GM10847 (cell line): ENCODE measurements around the gene EDC4.

ENCODE experiments used
- POLR2A ChIP-seq: IDR thresholded peaks from 2 replicates; pipeline ENCODE4 v1.6.1; 2011; ENCODE audit not compliant: insufficient read length; ENCODE audit errors: extremely low read depth

The EDC4 gene

DNA sequence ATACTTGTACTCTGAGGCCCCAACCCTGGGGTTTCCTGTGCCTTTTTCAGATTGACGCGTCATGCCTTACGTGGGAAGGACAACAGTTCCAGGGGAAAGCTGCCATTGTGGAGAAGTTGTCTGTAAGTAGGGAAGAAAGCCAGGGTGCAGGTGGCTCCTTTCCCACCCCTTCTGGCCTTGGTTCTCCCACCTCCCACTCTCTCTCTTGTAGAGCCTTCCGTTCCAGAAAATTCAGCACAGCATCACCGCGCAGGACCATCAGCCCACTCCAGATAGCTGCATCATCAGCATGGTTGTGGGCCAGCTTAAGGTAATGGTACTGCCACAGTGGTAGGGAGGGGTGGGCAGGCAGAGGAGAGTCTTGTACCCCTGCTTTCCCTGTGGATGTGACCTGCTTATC lies 4.6 kb upstream of the EDC4 start:
- no peak for TF ChIP-seq POLR2A

DNA sequence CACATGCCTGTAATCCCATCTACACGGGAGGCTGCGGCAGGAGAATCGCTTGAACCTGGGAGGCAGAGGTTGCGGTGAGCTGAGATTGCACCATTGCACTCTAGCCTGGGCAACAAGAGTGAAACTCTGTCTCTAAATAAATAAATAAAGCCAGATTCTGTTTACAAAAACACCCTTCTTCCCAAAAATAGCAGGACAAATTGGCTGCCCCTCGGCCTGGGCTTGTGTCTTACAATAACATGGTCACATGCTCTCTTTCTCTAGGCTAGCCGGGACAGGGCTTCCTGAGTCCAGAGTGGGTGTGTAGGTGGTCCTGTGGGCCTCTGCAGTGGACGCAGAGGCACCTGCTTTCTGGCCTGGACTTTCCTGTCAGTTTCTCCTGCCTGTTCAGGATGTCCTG lies 3.2 kb upstream of the EDC4 start:
- no peak for TF ChIP-seq POLR2A

GRCh38 chr16:67871256-67871655 lies 1.6 kb upstream of the EDC4 start:
- TF ChIP-seq POLR2A = no peak

GRCh38 chr16:67872131-67872630 lies 671 bp upstream of the EDC4 start:
- TF ChIP-seq POLR2A = no peak

GRCh38 chr16:67873435-67874370 lies 851 bp downstream of the EDC4 start:
- no peak for TF ChIP-seq POLR2A

DNA sequence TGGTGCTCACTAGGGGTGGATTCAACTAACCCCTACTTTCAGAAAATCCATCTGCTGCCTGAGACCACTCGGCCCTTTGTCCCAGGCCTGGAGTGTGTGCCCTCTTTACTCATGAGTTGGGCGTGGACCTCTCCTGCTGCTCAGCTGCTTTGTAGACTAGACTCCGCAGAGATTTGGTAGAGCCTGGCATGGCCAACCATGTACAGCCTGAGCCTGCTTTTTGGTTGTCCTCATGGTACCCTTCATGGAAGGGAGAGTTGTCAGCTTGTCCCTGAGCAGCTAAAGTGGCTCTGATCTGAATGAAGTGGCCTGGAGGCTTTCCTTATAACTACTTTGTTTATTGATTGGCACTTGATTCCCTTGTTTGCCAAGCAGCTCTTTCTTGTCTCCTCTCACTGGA lies 1.5 kb downstream of the EDC4 start:
- no peak for TF ChIP-seq POLR2A

DNA sequence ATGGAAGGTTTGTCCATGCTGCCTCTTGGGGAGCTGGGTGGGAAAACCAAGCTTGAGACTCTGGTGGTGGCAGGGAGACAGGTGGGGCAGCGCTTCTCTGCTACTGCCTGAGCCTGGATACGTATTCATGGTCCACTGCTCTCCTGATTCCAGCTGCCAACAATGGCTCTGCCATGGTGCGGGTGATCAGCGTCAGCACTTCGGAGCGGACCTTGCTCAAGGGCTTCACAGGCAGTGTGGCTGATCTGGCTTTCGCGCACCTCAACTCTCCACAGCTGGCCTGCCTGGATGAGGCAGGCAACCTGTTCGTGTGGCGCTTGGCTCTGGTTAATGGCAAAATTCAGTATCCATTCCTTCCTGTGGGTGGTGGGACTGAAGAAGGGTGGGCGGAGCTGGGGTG lies 4.2 kb downstream of the EDC4 start:
- no peak for TF ChIP-seq POLR2A

- no peak for TF ChIP-seq POLR2A
Observed at GRCh38 chr16:67878232-67878631, 5.4 kb downstream of the EDC4 start.

DNA sequence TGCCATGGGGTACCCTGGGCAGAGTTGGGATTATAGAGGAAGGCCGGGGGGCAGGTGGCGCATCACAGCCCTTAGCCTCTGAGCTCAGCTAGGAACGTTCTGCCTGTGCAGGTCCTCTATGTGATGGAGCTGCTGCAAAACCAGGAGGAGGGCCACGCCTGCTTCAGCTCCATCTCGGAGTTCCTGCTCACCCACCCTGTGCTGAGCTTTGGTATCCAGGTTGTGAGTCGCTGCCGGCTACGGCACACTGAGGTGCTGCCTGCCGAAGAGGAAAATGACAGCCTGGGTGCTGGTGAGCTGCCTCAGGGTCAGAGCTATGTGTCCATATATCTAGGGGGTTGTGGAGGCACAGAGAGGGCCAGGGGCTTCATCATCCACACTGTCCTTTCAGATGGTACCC lies 6.0 kb downstream of the EDC4 start:
- TF ChIP-seq POLR2A = no peak

DNA sequence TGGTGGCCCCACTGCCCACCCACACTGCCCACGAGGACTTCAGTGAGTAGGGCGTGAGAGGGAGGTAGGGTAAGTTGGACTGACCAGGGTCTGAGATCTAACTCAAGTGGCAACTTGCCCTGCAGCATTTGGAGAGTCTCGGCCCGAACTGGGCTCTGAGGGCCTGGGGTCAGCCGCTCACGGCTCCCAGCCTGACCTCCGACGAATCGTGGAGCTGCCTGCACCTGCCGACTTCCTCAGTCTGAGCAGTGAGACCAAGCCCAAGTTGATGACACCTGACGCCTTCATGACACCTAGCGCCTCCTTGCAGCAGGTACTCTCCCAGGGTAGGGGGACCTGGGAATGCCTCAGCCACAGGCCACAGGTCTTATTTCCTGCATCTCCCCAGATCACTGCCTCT lies 6.6 kb downstream of the EDC4 start:
- TF ChIP-seq POLR2A = no peak

GRCh38 chr16:67879936-67880335 lies 7.1 kb downstream of the EDC4 start:
- no peak for TF ChIP-seq POLR2A

- TF ChIP-seq POLR2A = no peak
Observed at GRCh38 chr16:67880584-67880983, 7.7 kb downstream of the EDC4 start.

- no peak for TF ChIP-seq POLR2A
Observed at GRCh38 chr16:67881621-67882161, 8.8 kb downstream of the EDC4 start.

DNA sequence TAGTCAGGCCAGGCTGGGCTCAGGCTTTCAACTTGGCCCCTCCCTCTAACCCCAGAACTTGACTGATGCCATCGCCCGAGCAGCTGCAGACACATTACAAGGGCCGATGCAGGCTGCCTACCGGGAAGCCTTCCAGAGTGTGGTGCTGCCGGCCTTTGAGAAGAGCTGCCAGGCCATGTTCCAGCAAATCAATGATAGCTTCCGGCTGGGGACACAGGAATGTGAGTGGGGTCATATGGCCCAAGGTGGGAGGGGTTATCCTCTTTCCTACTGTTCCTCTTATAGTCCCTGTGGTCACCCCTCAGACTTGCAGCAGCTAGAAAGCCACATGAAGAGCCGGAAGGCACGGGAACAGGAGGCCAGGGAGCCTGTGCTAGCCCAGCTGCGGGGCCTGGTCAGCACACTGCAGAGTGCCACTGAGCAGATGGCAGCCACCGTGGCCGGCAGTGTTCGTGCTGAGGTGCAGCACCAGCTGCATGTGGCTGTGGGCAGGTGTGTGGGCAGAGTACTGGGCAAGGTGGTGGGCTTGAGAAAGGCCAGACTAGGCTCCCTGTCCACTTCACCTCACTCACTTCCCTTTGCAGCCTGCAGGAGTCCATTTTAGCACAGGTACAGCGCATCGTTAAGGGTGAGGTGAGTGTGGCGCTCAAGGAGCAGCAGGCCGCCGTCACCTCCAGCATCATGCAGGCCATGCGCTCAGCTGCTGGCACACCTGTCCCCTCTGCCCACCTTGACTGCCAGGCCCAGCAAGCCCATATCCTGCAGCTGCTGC lies 9.7 kb downstream of the EDC4 start:
- TF ChIP-seq POLR2A = no peak

- TF ChIP-seq POLR2A = no peak
Observed at GRCh38 chr16:67883146-67883871, 10.5 kb downstream of the EDC4 start.
